Hepatocyte (in vitro differentiated cells): Measurements from ENCODE around the gene GPD1. TPM values are rescaled to one million over a fixed set of nuclear protein-coding genes. Genes with fewer than 3 reads are reported as not detected.

Experiments used
- DNase-seq: peaks from one replicate; pipeline ENCODE4 v3.0.0-alpha.2; 2016; ENCODE audit warnings: low spot score
- H2AFZ ChIP-seq: fragments of 200-600 bp; sonication (generic); 2 replicates; pipeline ENCODE4 v1.6.0; 2016; ENCODE audit warnings: antibody characterized with exemption, mild to moderate bottlenecking
- H3K27ac ChIP-seq: fragments of 200-600 bp; sonication (generic); 2 replicates; pipeline ENCODE4 v1.5.1; 2016; ENCODE audit warnings: mild to moderate bottlenecking
- H3K27me3 ChIP-seq: fragments of 200-600 bp; sonication (generic); 2 replicates; pipeline ENCODE4 v1.6.1; 2016
- H3K36me3 ChIP-seq: fragments of 200-600 bp; sonication (generic); replicated peaks from 2 replicates; pipeline ENCODE4 v1.5.1; 2016; ENCODE audit warnings: low read depth; ENCODE audit not compliant: insufficient read depth
- H3K4me1 ChIP-seq: fragments of 200-600 bp; sonication (generic); 2 replicates; pipeline ENCODE4 v1.5.1; 2016; ENCODE audit warnings: mild to moderate bottlenecking, moderate library complexity; ENCODE audit not compliant: insufficient read depth
- H3K4me2 ChIP-seq: fragments of 200-600 bp; sonication (generic); 2 replicates; pipeline ENCODE4 v1.6.0; 2016
- H3K4me3 ChIP-seq: fragments of 200-600 bp; sonication (generic); 2 replicates; pipeline ENCODE4 v1.5.1; 2016; ENCODE audit warnings: mild to moderate bottlenecking
- H3K79me2 ChIP-seq: fragments of 200-600 bp; sonication (generic); 2 replicates; pipeline ENCODE4 v1.6.0; 2017; ENCODE audit warnings: mild to moderate bottlenecking
- H3K9me2 ChIP-seq: fragments of 200-600 bp; sonication (generic); replicated peaks from 2 replicates; pipeline ENCODE4 v1.6.0; 2017; ENCODE audit warnings: mild to moderate bottlenecking; ENCODE audit not compliant: insufficient read depth
- H3K9me3 ChIP-seq: fragments of 200-600 bp; sonication (generic); 2 replicates; pipeline ENCODE4 v1.5.1; 2016; ENCODE audit warnings: low read depth, mild to moderate bottlenecking
- H4K20me1 ChIP-seq: fragments of 200-600 bp; sonication (generic); 2 replicates; pipeline ENCODE4 v1.6.0; 2016; ENCODE audit warnings: mild to moderate bottlenecking; ENCODE audit not compliant: insufficient read depth, poor library complexity, severe bottlenecking
- CTCF ChIP-seq: fragments of 200-600 bp; sonication (generic); IDR thresholded peaks from 2 replicates; pipeline ENCODE4 v1.5.1; 2016; ENCODE audit warnings: antibody characterized with exemption, mild to moderate bottlenecking; ENCODE audit not compliant: poor library complexity
- EZH2 ChIP-seq: fragments of 200-600 bp; sonication (generic); IDR thresholded peaks from 2 replicates; pipeline ENCODE4 v1.6.1; 2016; ENCODE audit warnings: antibody characterized with exemption, mild to moderate bottlenecking, borderline replicate concordance
- EZH2phosphoT487 ChIP-seq: fragments of 200-600 bp; sonication (generic); IDR thresholded peaks from one replicate; pipeline ENCODE4 v1.6.1; 2018; ENCODE audit warnings: antibody characterized with exemption, mild to moderate bottlenecking, low read depth, moderate library complexity; ENCODE audit not compliant: unreplicated experiment, severe bottlenecking
- WGBS: methylation state at CpG from one replicate; pipeline ENCODE4 v1.1.6; 2016; ENCODE audit warnings: low lambda C conversion rate; ENCODE audit errors: missing lambda C conversion rate; 5-methylcytosine and 5-hydroxymethylcytosine counted together
- polyA plus RNA-seq: library from polyadenylated mRNA; unstranded; fragments of >200 nt; fragmentation: Nextera tagmentation; extraction: Ambion mirVana; gene quantifications from 2 replicates; pipeline ENCODE4 v1.2.1, GENCODE V29; 2016
- total RNA-seq: library from RNA; depleted of rRNA; stranded (reverse); fragments of >200 nt; gene quantifications from 2 replicates; pipeline ENCODE4 v1.2.3, GENCODE V29; 2014

The GPD1 gene
- total and polyA plus RNA-seq, 2 experiments from 2014 or later: 30.6 to 64.1 TPM

DNA sequence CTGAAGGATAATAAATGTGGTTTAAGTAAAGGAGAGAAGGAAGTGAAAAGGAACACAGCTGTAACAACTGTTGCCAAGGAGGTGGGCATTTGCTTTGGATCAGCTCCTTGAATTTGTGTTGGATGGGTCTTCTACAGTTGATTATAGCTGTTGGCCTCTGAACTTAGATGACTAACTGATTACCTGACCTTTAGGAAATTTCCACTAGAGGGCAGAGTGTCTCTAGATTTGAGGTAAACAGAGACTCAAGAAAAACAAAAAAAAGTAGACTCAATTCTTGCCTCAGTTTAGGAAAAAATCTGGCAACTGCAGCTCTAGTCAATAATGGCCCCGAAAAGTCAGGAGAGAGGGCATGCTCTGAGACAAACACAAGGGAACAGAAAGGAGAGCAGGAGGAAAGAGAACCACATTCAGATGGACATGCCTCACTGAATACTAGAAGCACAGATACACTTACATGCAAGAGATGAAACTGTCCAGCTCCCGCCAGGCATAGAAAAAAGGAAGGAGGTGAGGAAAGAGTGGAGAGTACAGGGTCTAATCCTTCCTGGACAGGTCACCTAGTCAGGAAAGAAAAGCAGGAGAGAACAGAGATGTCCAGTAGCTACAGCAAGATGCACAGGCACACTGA lies 28.8 kb downstream of the GPD1 start:
- H3K4me3 ChIP-seq: no peak overlapping the region
- peak; percentile 59 for DNase-seq
- no peaks in the 10 kb centered on the region for H4K20me1 ChIP-seq
- WGBS: 87% methylated on average over 2 of the region's 2 CpGs
- no peak overlapping the region for H2AFZ ChIP-seq
- H3K9me2 ChIP-seq: no peaks in the 10 kb centered on the region
- no peaks in the 10 kb centered on the region for H3K4me1 ChIP-seq
- H3K79me2 ChIP-seq: no peaks in the 10 kb centered on the region
- H3K27me3 ChIP-seq: no peaks in the 10 kb centered on the region
- H3K27ac ChIP-seq: no peak overlapping the region
- no peaks in the 10 kb centered on the region for H3K9me3 ChIP-seq
- H3K4me2 ChIP-seq: no peak overlapping the region
- H3K36me3 ChIP-seq: no peaks in the 10 kb centered on the region
- TF ChIP-seq CTCF: peak; percentile 69
- TF ChIP-seq EZH2phosphoT487: no peak

DNA sequence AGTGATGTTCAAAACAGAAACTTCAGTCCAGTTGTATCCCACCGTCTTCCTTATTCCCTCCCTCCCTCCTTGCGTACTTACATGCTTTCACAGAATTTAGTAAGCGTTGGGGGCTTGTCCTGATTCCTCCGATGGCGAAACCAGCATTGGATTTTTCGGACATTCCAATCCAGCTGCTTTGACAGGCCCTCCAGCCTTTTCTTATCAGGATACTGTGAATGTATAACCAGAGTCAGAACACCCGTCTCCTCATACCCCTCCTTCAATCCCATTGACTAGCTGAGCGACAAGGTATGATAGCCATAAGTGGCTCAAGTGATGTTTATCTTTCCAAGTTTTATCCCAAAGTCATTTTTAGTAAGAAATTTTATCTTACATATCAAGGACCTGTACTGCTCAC lies 39.2 kb downstream of the GPD1 start:
- Histone ChIP-seq H3K79me2 (peaks cover 43% of the 10 kb centered on the region), H2AFZ (no peak overlapping the region), H3K4me1 (no peaks in the 10 kb centered on the region), H3K27ac (peak overlapping the region; percentile 17), H3K9me3 (no peaks in the 10 kb centered on the region), H3K27me3 (no peaks in the 10 kb centered on the region), H3K4me3 (no peak overlapping the region), H3K9me2 (no peaks in the 10 kb centered on the region), H3K4me2 (peak overlapping the region; percentile 66), H3K36me3 (no peaks in the 10 kb centered on the region), H4K20me1 (peaks cover 3% of the 10 kb centered on the region)
- peak; percentile 18 for DNase-seq
- 55% methylated on average over 8 of the region's 8 CpGs for WGBS
- no peak for TF ChIP-seq CTCF
- no peak for TF ChIP-seq EZH2phosphoT487
- no peak for TF ChIP-seq EZH2

GRCh38 chr12:50145439-50145838 lies 41.6 kb downstream of the GPD1 start:
- Histone ChIP-seq H3K4me2 (no peak overlapping the region), H3K79me2 (peaks cover 62% of the 10 kb centered on the region), H3K27ac (no peak overlapping the region), H3K9me2 (no peaks in the 10 kb centered on the region), H3K36me3 (no peaks in the 10 kb centered on the region), H3K4me1 (no peaks in the 10 kb centered on the region), H3K9me3 (no peaks in the 10 kb centered on the region), H4K20me1 (peaks cover 6% of the 10 kb centered on the region), H3K27me3 (no peaks in the 10 kb centered on the region), H3K4me3 (no peak overlapping the region), H2AFZ (no peak overlapping the region)
- 82% methylated on average over 2 of the region's 2 CpGs for WGBS
- DNase-seq: no peak
- TF ChIP-seq CTCF (no peak), EZH2 (no peak), EZH2phosphoT487 (no peak)
